ENCODE data around the gene SH3GLB2.

- no peak for TF ChIP-seq EP300 (IDR thresholded peaks at IDR 0.05; ENCODE audit: borderline replicate concordance)
- no peak for TF ChIP-seq TCF12 (IDR thresholded peaks at IDR 0.05; ENCODE audit: low read depth)
- TF ChIP-seq EGR1 (IDR thresholded peaks at IDR 0.05) = no peak
- TF ChIP-seq CEBPB (IDR thresholded peaks at IDR 0.05) = no peak
- TF ChIP-seq CREB1 (IDR thresholded peaks at IDR 0.05; ENCODE audit: low read depth) = no peak
- no peak for TF ChIP-seq FOXM1 (IDR thresholded peaks at IDR 0.05; ENCODE audit: borderline replicate concordance, low read depth)
- TF ChIP-seq REST (IDR thresholded peaks at IDR 0.05; ENCODE audit: low read depth) = no peak
- TF ChIP-seq MAX (IDR thresholded peaks at IDR 0.05) = no peak
- no peak for TF ChIP-seq TAF1 (IDR thresholded peaks at IDR 0.05; ENCODE audit: low read depth)
Measured at GRCh38 chr9:129071526-129072126, 43.5 kb upstream of the SH3GLB2 start.
